GM21390 (cell line): ENCODE results near the gene LRRFIP2.
A peak's percentile ranks its signal among the peaks of the same experiment; 100 is the strongest.
"Not testable (repeated sequence)": the region's sequence is repeated elsewhere in the genome, so short reads cannot be mapped to it uniquely, and the experiment has no call there.

ENCODE experiments used
- ATAC-seq: cut with Tn5 transposase; IDR thresholded peaks from one replicate; pipeline ENCODE4 v1.9.1; 2021; ENCODE audit not compliant: unreplicated experiment

LRRFIP2 gene

DNA sequence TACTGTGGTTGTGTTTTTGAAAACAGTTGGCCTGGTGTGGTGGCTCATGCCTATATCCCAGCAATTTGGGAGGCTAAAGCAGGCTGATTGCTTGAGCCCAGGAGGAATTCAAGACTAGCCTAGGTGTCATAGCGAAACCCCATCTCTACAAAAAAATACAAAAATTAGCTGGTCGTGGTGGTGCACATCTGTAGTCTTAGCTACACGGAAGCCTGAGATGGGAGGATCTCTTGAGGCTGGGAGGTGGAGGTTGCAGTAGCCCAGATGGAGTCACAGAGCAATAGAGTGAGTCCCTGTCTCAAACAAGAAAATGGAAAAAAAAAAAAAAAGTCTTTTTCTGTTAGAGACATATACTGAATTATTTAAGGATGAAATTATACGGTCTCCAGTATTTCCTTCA, 14.7 kb upstream of the LRRFIP2 start:
- ATAC-seq = no peak

DNA sequence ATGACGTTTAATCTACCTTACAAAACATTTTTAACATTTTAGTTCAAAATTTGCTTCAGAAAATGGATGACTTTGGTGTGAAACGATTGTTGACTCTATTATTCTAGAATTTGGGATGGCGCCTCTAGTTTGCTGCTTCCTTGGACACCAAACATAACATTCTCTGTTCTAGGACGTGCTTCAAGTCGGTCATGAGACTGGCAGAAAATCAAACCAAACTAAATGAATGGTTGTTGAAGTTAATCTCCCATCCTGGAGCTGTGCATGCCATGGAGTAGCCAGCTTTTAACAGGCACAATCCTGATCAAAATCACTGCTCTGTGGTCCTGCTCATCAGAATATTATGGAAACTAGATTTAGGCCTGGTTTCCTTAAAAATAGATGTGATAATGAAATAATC, 9.6 kb upstream of the LRRFIP2 start:
- ATAC-seq = no peak

DNA sequence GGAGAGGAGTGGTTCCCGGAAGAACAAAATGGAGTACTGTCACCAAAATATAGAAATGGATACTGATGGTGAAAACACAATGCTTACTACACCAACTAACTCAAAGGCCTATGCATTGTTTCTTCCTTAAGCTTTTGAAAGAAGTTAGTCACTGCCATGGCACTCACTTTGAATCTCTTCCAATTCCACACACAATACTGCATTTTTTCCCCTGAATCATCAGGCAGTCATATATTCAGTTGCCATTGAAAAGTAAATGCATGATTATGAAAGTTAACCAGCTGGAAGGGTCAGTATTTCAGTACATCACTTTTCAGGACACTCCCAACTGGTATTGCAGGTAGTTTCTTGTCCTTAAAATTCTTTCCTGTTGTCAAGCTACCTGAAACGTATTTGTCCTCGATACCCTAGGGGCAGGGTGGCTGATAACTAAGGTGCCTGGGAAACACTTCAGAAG, 9.0 kb upstream of the LRRFIP2 start:
- no peak for ATAC-seq

DNA sequence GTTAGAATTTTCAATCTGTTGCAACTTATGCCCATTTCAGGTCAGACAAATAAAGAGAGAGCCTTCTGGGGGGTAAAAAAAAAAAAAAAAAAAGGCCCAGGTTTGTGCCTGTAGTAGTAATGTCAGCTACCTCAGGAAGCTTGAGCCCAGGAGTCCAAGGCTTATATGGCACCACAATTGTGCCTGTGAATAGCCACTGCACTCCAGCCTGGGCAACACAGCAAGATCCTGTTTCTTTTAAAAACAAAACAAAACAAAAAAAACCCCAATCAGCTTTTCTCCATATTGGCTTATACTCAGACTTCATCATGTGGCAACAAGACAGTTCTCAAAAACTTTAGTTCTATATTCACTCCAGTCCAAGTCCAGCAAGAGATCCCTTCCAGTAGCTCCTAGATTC, 8.4 kb upstream of the LRRFIP2 start:
- ATAC-seq = no peak

GRCh38 chr3:37181756-37182155, 7.4 kb upstream of the LRRFIP2 start:
- no peak for ATAC-seq

DNA sequence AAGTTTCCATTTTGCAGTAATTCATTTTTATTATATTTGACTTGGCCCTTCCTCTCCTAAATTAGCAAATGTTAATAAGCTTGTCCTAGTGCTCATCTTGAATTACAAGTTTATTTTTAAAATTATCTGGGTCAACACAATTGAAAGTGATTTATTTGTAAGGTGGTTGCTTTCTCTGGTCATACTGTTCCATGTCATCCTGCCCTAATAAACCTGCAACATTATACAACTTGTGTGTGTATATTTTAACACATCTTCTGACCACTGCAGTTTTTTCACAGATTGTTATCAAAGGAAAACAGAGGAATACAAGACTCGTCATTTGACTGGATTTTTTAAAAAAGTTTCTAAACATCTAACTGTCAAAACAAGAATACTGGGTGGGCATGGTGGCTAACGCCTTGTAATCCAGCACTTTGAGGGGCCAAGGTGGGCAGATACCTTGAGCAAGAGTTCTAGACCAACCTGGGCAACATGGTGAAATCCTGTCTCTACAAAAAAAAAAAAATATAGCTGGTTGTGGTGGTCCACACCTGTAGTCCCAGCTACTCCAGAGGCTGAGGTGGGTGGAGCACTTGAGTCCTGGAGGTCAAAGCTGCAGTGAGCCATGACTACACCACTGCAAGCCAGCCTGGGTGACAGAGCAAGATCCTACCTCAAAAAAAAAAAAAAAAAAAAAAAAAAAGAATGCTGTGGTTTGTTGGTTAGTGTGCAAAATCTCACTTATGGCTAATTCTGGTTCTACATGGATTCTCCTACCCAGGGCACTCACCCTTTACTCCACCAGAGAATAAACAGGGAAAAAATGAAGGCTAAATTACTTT, 5.0 kb upstream of the LRRFIP2 start:
- no peak for ATAC-seq

DNA sequence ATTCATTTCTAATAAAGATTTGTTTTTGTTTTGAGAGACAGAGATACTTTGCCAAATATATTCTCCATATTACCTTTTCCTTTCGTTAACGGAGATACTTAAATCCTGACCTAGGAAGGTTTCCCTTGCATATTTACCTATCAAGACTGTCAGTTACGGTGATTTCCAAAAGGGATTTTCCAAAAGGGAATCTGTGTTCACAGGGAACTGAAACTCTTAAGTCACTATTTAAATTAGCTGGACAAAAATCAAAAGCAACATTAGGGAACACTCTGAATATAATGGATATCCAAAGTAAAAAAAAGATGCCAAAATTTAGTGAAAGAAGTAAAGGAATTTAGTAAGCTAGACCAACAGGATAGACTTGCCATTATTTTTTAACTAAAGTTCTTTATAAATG, 576 bp downstream of the LRRFIP2 start:
- no peak for ATAC-seq

DNA sequence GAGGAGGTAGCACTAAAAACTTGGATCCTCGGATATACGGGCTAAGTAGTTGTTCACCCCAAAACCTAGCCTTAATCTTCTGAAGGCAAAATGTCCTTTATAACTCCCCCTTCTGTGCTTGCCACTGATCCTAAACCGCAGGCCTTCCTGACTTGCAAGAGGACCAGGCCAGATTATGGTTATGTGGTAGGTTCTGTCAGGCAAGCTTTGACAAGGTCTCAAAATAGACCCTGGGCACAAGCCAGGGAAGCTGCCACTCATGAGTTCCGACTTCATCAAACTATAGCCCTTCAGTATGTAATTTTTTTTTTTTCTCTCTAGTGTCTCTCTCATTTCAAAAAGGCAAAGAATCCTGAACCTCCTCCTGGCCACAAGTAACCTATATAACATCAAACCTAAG, 3.2 kb downstream of the LRRFIP2 start:
- no peak for ATAC-seq

DNA sequence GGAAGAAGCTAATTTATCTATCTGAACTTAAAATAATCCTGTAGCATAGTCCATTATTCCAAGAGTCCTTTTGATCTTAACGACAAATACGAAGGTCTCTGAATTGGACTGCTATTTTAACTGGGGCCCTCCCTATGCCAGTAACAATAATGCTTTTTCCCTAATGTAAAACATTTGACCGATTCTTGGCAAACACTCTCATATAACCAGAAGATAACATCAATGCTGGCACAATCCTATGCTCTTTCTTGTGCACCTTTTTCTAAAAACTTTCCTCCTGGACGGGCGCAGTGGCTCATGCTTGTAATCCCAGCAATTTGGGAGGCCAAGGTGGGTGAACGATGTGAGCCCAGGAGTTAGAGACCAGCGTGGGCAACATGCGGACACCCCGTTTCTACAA, 3.9 kb downstream of the LRRFIP2 start:
- ATAC-seq = no peak

- ATAC-seq = no peak
Observed at GRCh38 chr3:37170060-37170459, 4.3 kb downstream of the LRRFIP2 start.

GRCh38 chr3:37168896-37169295, 5.5 kb downstream of the LRRFIP2 start:
- no peak for ATAC-seq

GRCh38 chr3:37163262-37164015, 10.9 kb downstream of the LRRFIP2 start:
- no peak for ATAC-seq

GRCh38 chr3:37162501-37163245, 11.7 kb downstream of the LRRFIP2 start:
- ATAC-seq = peak; percentile 87

DNA sequence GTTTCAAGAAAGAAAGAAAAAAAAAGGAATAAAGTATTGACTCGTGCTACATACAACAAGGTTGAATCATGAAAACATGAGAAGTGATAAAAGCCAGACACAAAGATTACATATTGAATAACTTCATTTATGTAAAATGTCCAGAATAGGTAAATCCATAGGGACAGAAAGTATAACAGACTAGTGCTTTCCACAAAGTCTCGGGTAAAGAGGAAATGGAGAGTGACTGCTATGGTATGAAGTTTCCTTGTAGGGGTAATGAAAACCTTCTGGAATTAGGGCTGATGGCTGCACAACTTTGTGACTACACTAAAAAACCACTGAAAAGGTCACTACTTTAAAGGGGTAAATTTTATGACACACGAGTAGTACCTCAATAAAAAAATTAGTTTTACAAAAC, 13.0 kb downstream of the LRRFIP2 start:
- ATAC-seq = no peak

DNA sequence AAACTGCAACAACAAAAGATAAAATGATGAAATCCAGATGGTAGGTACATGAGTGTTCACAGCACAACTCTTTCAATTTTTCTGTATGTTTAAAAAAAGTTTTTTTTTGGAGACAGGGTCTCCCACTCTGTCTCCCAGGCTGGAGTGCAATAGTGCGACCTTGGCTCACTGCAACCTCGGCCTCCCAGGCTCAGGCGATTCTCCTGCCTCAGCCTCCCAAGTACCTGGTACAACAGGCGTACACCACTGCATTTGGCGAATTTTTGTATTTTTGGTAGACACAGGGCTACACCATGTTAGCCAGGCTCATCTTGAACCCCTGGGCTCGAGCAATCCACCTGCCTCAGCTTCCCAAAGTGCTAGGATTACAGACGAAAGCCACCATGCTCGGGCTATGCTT, 18.6 kb downstream of the LRRFIP2 start:
- ATAC-seq = no peak

GRCh38 chr3:37154668-37155314, 19.6 kb downstream of the LRRFIP2 start:
- no peak for ATAC-seq

DNA sequence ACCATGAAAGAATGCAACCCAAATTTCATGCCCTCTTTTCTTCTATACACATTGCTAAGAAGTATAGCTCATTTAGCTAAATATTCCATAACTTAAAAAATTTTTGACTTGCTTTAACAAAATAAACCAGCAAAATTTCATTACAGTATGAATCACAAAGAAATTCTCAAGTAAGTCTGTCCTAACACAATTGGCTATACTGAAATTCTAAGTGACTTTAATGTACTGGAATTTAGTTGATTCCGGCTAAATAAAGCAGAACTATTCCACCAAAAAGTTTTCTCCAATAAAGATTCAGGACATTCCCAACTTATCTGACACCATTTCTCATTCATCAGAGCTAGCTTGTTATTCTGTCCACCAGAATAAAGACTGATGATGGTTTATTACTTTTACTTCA, 23.8 kb downstream of the LRRFIP2 start:
- no peak for ATAC-seq

DNA sequence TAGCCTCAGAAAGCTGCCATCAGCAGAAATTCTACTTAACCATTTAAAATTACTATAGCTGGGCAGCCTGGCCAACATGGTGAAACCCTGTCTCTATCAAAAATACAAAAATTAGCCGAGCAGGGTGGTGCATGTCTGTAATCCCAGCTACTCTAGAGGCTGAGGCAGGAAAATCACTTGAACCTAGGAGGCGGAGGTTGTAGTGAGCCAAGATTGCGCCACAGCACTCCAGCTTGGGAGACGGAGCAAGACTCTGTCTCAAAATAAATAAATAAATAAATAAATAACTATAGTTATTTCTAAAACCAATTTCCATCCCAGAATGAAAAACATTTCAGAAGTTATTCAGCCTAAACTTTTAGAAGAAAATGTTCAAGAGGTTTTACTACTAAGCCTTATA, 25.1 kb downstream of the LRRFIP2 start:
- ATAC-seq = no peak

- ATAC-seq = no peak
Observed at GRCh38 chr3:37148208-37148607, 26.2 kb downstream of the LRRFIP2 start.

DNA sequence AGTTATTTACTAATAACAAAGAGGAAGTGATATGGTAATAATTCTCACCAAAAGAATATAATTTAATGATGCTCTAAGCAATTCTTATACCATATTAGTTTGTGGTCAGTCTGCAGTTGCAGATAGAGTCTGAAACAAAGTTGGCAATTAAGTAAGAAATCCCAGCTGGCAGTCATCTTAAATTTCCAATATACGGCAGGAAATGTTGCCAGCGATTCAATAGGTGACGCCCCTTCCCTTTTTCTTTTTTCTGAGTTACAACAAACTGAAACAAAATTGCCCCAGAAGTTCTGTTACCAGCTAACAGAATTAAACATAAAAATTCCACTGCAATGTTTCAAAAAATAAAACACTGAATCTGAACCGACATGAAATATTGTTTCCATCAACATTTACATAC, 26.7 kb downstream of the LRRFIP2 start:
- ATAC-seq = no peak

GRCh38 chr3:37146927-37147326, 27.5 kb downstream of the LRRFIP2 start:
- not testable (repeated sequence) for ATAC-seq
